Calu3 (cell line): Measurements from ENCODE around the gene UBD. TPM values are rescaled to one million over a fixed set of nuclear protein-coding genes. Genes with fewer than 3 reads are reported as not detected.

ENCODE experiments used
- BruUV-seq: library from RNA; stranded (reverse); fragments of 400-500 nt; replicated peaks from 2 replicates; lab custom pipeline; 2021; lab: Mats Ljungman, UMichigan
- CTCF ChIA-PET: fragments of 300-600 bp; sonication (Branson Sonifier 250); formaldehyde crosslinking; loops from one replicate; lab custom pipeline; 2022; ENCODE audit warnings: antibody characterized with exemption; lab: Charles Lee
- DNase-seq: peaks from one replicate; pipeline ENCODE4 v3.0.0; 2022
- H3K27ac Mint-ChIP-seq: one replicate; pipeline ENCODE4 v1.8.0; 2022; ENCODE audit warnings: mixed read lengths; ENCODE audit not compliant: unreplicated experiment
- H3K27me3 Mint-ChIP-seq: one replicate; pipeline ENCODE4 v1.8.0; 2022; ENCODE audit warnings: mixed read lengths; ENCODE audit not compliant: unreplicated experiment
- H3K36me3 Mint-ChIP-seq: one replicate; pipeline ENCODE4 v1.8.0; 2022; ENCODE audit warnings: mild to moderate bottlenecking, moderate library complexity, mixed read lengths; ENCODE audit not compliant: insufficient read depth, unreplicated experiment
- H3K4me1 Mint-ChIP-seq: one replicate; pipeline ENCODE4 v1.8.0; 2022; ENCODE audit warnings: mild to moderate bottlenecking, low read depth, mixed read lengths; ENCODE audit not compliant: unreplicated experiment
- H3K4me3 Mint-ChIP-seq: one replicate; pipeline ENCODE4 v1.8.0; 2022; ENCODE audit warnings: mild to moderate bottlenecking, low read depth, moderate library complexity, mixed read lengths; ENCODE audit not compliant: unreplicated experiment
- H3K9me3 Mint-ChIP-seq: one replicate; pipeline ENCODE4 v1.8.0; 2022; ENCODE audit warnings: low read depth, mixed read lengths; ENCODE audit not compliant: unreplicated experiment
- intact Hi-C: fragments of 100-400 bp; cut with micrococcal nuclease; formaldehyde crosslinking; loops from one replicate; pipeline ENCODE4 v1.10.0; 2022; ENCODE audit not compliant: unreplicated experiment
- total RNA-seq: library from RNA; stranded (reverse); gene quantifications from 2 replicates; pipeline ENCODE4 v1.2.3, GENCODE V29; 2022
- TF ChIP-seq, protein P1 (sequence below): fragments of 200-600 bp; IDR thresholded peaks from one replicate; pipeline ENCODE4 v1.8.0; 2022; ENCODE audit warnings: antibody characterized with exemption; ENCODE audit not compliant: unreplicated experiment

UBD gene
- total RNA-seq, 1 experiment from 2014 or later: 82.8 TPM

DNA sequence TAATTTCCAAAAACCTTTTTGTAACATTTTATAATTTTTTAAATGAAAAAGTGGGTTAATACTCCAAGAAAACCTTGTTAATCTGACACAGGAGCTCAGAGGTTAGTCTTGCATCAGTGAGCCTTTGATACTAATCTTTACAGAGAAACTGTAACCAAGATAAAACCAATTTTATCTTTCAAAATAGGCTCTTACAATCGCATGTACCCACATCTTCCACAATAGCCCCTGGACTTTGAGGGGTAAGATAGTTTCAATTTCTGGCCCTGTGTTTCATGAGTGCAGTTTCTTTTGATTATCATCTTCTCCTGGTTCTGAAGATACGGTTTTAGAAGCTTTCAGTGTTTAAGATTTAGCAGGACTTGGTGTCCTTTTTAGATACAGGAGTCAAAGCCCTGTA, 37.3 kb downstream of the UBD start:
- intact Hi-C loops: loop anchor here (5.0 kb wide), 1 partner anchor 60 kb away; no protein-coding TSS in a partner anchor
- Mint-ChIP-seq H3K27ac (no peak overlapping the region), H3K4me3 (no peak overlapping the region), H3K36me3 (peaks cover 5% of the 10 kb centered on the region), H3K9me3 (peaks cover 2% of the 10 kb centered on the region), H3K4me1 (peaks cover 38% of the 10 kb centered on the region), H3K27me3 (no peaks in the 10 kb centered on the region)
- TF ChIP-seq, protein P1, sequence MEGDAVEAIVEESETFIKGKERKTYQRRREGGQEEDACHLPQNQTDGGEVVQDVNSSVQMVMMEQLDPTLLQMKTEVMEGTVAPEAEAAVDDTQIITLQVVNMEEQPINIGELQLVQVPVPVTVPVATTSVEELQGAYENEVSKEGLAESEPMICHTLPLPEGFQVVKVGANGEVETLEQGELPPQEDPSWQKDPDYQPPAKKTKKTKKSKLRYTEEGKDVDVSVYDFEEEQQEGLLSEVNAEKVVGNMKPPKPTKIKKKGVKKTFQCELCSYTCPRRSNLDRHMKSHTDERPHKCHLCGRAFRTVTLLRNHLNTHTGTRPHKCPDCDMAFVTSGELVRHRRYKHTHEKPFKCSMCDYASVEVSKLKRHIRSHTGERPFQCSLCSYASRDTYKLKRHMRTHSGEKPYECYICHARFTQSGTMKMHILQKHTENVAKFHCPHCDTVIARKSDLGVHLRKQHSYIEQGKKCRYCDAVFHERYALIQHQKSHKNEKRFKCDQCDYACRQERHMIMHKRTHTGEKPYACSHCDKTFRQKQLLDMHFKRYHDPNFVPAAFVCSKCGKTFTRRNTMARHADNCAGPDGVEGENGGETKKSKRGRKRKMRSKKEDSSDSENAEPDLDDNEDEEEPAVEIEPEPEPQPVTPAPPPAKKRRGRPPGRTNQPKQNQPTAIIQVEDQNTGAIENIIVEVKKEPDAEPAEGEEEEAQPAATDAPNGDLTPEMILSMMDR: no peak
- DNase-seq: no peak
- CTCF ChIA-PET: no interaction called here
- no TSS peak for BruUV-seq

DNA sequence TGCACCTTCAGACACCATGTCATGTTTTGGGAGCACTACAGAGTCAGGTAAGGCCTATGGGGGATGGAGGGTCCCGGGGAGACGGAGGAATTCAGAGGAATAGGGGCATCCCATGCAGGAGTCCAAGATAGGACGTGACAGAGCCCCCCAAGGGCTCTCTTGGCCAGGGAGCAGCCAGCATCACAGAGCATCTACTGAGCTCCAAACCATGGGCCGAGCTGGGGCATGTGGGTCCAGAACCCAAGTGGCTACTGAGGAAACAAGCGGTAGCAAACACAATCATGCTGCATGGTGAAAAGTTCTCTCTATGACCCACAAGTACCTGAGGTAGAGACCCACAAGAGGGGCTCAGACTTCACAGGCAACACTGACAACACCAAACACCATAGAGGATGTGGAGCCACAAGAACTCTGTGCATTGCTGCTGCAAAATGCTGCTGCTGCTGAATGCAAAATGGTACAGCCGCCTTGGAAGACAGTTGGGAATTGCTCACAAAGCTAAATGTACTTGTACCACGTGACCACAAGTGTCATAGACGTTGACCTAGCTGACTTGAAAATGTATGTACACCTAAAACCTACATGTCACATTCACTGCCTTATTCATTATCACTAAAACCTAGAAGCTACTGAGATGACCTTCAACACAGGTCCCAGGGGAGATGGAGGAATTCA, 38.4 kb downstream of the UBD start:
- no peak for DNase-seq
- TF ChIP-seq, protein P1: no peak
- peaks cover 8% of the 10 kb centered on the region for H3K9me3 Mint-ChIP-seq
- CTCF ChIA-PET: no interaction called here
- H3K4me1 Mint-ChIP-seq: peaks cover 42% of the 10 kb centered on the region
- no peaks in the 10 kb centered on the region for H3K27me3 Mint-ChIP-seq
- peaks cover 5% of the 10 kb centered on the region for H3K36me3 Mint-ChIP-seq
- intact Hi-C loops: loop anchor here (5.0 kb wide), 1 partner anchor 59 kb away; no protein-coding TSS in a partner anchor
- BruUV-seq: no TSS peak
- no peak overlapping the region for H3K4me3 Mint-ChIP-seq
- H3K27ac Mint-ChIP-seq: no peak overlapping the region

DNA sequence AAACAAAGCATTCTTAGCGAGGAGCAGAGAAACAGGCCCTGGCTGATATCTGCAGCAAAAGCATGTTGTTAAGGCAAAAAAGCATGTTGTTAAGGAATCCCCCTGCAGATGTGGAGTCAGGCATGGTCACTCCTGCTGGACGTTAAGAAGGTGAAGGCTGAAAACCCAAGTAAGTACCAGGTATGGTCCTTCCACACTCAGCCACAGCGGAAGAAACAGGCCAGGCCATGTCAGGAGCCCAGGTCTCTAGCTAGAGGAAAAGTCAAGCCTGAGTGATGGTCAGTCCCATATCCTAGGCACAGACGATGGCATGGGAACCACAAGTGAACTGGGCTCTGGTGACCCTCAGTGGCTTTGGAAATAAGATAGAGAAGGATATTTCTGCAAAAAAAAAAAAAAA, 39.3 kb downstream of the UBD start:
- peaks cover 5% of the 10 kb centered on the region for H3K36me3 Mint-ChIP-seq
- BruUV-seq: no TSS peak
- DNase-seq: no peak
- CTCF ChIA-PET: interaction anchor here (0.6 kb wide), 1 partner anchor 798 kb away, joined by 3 read pairs; no protein-coding TSS in a partner anchor
- intact Hi-C loops: loop anchor here (5.0 kb wide), 1 partner anchor 58 kb away; no protein-coding TSS in a partner anchor
- H3K4me3 Mint-ChIP-seq: no peak overlapping the region
- H3K9me3 Mint-ChIP-seq: peaks cover 8% of the 10 kb centered on the region
- no peak overlapping the region for H3K27ac Mint-ChIP-seq
- TF ChIP-seq, protein P1: no peak
- peaks cover 43% of the 10 kb centered on the region for H3K4me1 Mint-ChIP-seq
- no peaks in the 10 kb centered on the region for H3K27me3 Mint-ChIP-seq

DNA sequence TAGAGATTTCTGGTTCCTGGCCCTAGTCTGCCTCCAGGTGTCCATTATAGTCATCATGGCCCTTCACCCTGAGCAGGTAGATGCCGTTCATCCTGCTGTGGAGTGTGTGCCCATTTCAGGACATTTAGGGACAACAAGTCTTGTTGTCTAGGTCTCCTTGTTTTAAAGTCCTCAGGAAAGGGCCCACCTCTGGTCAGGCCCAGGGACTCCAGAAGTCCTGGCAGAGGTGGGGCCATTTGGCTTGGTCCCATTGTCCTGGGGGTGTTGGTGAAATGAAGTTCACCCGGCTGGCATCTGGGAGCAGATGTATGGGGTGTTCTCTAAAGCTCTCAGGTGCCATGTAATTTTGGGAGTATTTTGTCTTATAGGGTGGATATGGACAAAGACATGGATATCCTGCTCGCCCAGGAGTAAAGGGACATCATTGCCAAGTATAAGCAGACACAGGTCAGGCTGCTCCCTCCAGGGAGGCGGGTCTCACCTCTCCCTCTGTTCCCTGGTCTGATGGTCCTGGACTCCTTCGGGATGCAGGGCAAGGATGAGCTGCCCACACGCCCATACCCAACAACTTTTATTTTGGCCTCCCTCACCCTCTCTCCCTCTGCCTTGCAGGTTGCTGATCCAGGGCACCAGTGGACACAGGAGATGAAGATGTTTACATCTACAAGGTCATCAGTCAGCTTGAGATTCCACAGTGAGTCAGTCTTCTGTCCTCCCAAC, 40.1 kb downstream of the UBD start:
- TF ChIP-seq, protein P1: no peak
- Mint-ChIP-seq H3K27ac (no peak overlapping the region), H3K4me3 (no peak overlapping the region), H3K36me3 (peaks cover 5% of the 10 kb centered on the region), H3K9me3 (peaks cover 10% of the 10 kb centered on the region), H3K4me1 (peaks cover 35% of the 10 kb centered on the region), H3K27me3 (no peaks in the 10 kb centered on the region)
- BruUV-seq: no TSS peak
- intact Hi-C loops: loop anchor here (5.0 to 10.0 kb wide), 2 partner anchors 57 to 105 kb away; partner anchors contain the start of gene OR12D1
- CTCF ChIA-PET: interaction anchor here (0.6 kb wide), 1 partner anchor 797 kb away, joined by 3 read pairs; no protein-coding TSS in a partner anchor
- DNase-seq: no peak
